Coronary artery (tissue), 2 donors: ENCODE measurements around the gene RBM18.

Experiments
- DNase-seq: peaks from one replicate; pipeline ENCODE4 v3.0.0-alpha.2; 2017; ENCODE audit warnings: low spot score
- H3K27ac ChIP-seq, 2 donors: fragments of 200-600 bp; sonication (generic); one replicate each; pipeline ENCODE4 v1.5.1; 2016 to 2019
- H3K4me3 ChIP-seq: fragments of 200-600 bp; sonication (generic); 2 replicates; pipeline ENCODE4 v1.5.1; 2016; ENCODE audit warnings: mild to moderate bottlenecking, moderate library complexity
- TF ChIP-seq, protein P1 (sequence below): fragments of 200-600 bp; sonication (generic); IDR thresholded peaks from one replicate; pipeline ENCODE4 v1.5.1; 2019; ENCODE audit warnings: antibody characterized with exemption

The RBM18 gene

GRCh38 chr9:122228568-122229484 is 35.8 kb downstream of the RBM18 start, which contains the start of gene LHX6:
Gene LHX6 (minus strand): TSS chr9:122228957. CDS start chr9:122228740, 217 bp downstream.
- no peak for DNase-seq
- TF ChIP-seq, protein P1, sequence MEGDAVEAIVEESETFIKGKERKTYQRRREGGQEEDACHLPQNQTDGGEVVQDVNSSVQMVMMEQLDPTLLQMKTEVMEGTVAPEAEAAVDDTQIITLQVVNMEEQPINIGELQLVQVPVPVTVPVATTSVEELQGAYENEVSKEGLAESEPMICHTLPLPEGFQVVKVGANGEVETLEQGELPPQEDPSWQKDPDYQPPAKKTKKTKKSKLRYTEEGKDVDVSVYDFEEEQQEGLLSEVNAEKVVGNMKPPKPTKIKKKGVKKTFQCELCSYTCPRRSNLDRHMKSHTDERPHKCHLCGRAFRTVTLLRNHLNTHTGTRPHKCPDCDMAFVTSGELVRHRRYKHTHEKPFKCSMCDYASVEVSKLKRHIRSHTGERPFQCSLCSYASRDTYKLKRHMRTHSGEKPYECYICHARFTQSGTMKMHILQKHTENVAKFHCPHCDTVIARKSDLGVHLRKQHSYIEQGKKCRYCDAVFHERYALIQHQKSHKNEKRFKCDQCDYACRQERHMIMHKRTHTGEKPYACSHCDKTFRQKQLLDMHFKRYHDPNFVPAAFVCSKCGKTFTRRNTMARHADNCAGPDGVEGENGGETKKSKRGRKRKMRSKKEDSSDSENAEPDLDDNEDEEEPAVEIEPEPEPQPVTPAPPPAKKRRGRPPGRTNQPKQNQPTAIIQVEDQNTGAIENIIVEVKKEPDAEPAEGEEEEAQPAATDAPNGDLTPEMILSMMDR: no peak
- Histone ChIP-seq H3K4me3 (peak within 1 kb of the TSS; percentile 64), H3K27ac (no peak within 1 kb of the TSS)

GRCh38 chr9:122228191-122228567 is 36.5 kb downstream of the RBM18 start:
- Histone ChIP-seq H3K4me3 (peak overlapping the region; percentile 64), H3K27ac (no peak overlapping the region)
- TF ChIP-seq, protein P1: no peak
- no peak for DNase-seq

DNA sequence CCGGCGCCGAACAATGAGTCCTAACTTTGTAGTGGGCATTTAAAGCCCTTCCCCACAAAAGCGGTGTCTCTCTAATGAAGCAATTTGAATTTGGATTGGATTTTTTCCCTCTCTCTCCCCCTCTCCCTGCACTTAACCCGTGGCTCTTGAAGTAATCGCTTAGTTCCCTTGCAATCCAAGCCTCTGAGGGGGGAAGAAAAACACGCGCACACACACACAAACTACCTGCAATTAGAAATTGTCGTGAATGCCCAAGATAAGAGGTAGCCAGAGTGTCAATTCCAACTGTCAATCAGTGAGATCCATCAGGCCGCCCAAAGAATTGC is 37.1 kb downstream of the RBM18 start:
- Histone ChIP-seq H3K27ac (no peak overlapping the region), H3K4me3 (peak overlapping the region; percentile 64)
- DNase-seq: no peak
- TF ChIP-seq, protein P1: no peak

GRCh38 chr9:122226758-122227574 is 37.7 kb downstream of the RBM18 start:
- Histone ChIP-seq H3K27ac (no peak overlapping the region), H3K4me3 (peak overlapping the region; percentile 64)
- DNase-seq: no peak
- TF ChIP-seq, protein P1: no peak

DNA sequence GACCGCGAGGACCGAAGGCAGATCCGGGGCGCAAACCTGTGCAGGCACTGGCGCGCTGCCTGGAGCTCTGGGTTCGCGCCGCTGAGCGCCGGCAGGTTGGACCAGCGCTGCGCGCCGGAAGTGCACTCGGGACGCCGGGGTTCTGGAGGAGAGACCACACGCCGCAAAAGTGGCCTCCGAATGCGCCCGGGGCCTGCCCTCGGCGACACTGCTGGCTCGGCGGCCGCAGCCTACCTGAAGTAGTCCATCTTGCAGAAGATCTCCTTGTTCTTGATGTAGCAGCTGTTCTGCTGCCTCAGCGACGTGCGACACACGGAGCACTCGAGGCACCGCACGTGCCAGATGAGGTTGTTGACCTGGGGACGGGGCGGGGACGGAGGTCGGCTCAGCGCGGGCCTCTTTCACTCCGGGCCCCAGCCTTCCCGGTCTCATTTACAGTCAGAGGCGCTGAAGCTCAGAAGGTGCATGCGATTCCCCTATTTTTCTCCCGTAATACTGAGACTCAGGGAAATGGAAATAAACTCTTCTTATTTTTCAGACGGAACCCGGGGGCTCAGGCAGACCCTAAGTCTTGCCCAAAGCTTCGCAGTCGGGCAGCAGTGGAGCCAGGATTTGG is 38.4 kb downstream of the RBM18 start:
- DNase-seq: no peak
- H3K4me3 ChIP-seq: peak overlapping the region; percentile 64
- no peak overlapping the region for H3K27ac ChIP-seq
- TF ChIP-seq, protein P1: no peak

DNA sequence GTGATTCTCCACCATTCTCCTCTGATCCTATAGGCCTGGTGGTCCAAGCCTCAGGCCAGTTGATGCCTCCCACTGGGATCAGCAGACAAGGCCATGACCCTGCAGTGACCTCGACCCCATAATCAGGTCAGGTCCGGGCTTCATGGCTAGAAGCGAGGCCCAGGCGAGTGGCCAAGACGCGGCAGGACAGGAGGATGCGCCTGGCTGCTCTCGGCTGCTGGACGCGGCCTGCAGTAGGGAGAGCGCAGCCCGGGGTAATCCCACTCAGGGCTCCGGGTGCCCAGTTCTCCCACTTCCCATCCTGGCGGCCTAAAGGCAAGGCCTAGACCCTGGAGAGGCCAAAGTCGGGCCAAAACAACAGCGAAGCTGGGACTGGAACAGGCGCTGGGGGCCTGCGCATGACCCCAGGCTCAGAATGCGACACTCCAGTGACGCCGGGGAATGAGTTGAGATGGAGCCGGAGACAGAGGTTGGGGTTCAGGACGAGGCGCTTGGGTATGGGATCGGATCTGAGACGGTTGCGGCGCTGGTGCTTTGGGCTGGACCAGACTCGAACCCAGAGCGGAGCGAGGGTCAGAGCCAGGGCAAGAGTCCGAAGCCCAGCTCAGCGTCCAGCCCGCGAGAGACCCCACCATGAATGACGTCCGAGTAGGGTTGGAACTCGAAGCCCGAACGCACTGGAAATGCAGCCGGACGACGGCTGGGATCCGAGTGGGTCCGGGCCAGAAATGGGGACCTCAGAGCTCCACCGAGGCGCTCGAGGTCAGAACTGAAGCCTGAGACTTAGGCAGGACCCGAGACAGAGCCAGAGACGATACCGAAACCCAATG is 39.1 kb downstream of the RBM18 start:
- H3K4me3 ChIP-seq: peak overlapping the region; percentile 64
- no peak for DNase-seq
- H3K27ac ChIP-seq: no peak overlapping the region
- TF ChIP-seq, protein P1: no peak
